Neural progenitor cell (in vitro differentiated cells): ENCODE data around the gene OPCML.

Source experiments
- CTCF ChIP-seq: fragments of 200-600 bp; sonication (generic); IDR thresholded peaks from 2 replicates; pipeline ENCODE4 v1.5.1; 2017; ENCODE audit warnings: antibody characterized with exemption, mild to moderate bottlenecking
- EZH2phosphoT487 ChIP-seq: fragments of 200-600 bp; sonication (generic); IDR thresholded peaks from 2 replicates; pipeline ENCODE4 v1.6.1; 2017; ENCODE audit warnings: antibody characterized with exemption

DNA sequence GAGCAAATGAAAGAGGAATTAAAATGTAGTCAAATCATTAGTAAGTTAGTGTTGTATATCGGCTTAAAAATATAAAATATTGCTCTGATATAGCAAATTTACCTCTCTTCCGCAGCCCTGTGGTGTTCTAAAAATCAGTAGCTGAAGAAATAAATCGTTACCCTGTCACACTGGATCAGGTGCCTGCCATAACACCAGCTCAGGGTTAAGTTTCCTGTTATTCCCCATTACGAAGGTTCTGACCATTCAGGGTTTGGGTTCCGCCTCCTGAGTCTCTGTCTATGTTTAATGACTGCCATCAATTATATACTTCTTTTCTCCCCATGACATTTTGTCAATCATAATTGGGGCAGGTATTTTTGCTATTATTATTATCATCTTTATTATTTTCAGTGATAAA lies 658.5 kb downstream of the OPCML start:
- TF ChIP-seq CTCF: no peak
- TF ChIP-seq EZH2phosphoT487: no peak
